ENCODE data around the gene SAP30. TPM values are rescaled to one million over a fixed set of nuclear protein-coding genes. Genes with fewer than 3 reads are reported as not detected.

The SAP30 gene
- total RNA-seq, 1 donor = 25.3 TPM

GRCh38 chr4:173330590-173330989, 40.2 kb upstream of the SAP30 start:
- H3K4me2 ChIP-seq (ENCODE audit: insufficient read depth, low read length) = peak overlapping the region; percentile 14
- no peak for DNase-seq (ENCODE audit: insufficient read length, low spot score, missing footprints)
- peaks cover 15% of the 10 kb centered on the region for H4K20me1 ChIP-seq (ENCODE audit: insufficient read depth, low read length)
- H3K4me3 ChIP-seq (ENCODE audit: insufficient read depth, low read length) = no peak overlapping the region
- H3K4me1 ChIP-seq (ENCODE audit: insufficient read depth, low read length) = peaks cover 18% of the 10 kb centered on the region
- H3K79me2 ChIP-seq (ENCODE audit: insufficient read depth, low read length) = peaks cover 31% of the 10 kb centered on the region
- TF ChIP-seq CTCF (IDR thresholded peaks at IDR 0.05; ENCODE audit: extremely low read depth, low read depth, low read length) = no peak
- H3K27ac ChIP-seq (ENCODE audit: low read depth, low read length) = no peak overlapping the region
- no peak overlapping the region for H2AFZ ChIP-seq (ENCODE audit: low read length)
- H3K36me3 ChIP-seq (ENCODE audit: insufficient read depth, low read length) = peaks cover 41% of the 10 kb centered on the region
- no peaks in the 10 kb centered on the region for H3K27me3 ChIP-seq (ENCODE audit: insufficient read depth, low read length)
- H3K9me3 ChIP-seq (ENCODE audit: low read depth, low read length) = no peaks in the 10 kb centered on the region

- Histone ChIP-seq H3K27me3 (ENCODE audit: insufficient read depth, low read length) (no peaks in the 10 kb centered on the region), H3K4me3 (ENCODE audit: insufficient read depth, low read length) (peak overlapping the region; percentile 95), H2AFZ (ENCODE audit: low read length) (no peak overlapping the region), H4K20me1 (ENCODE audit: insufficient read depth, low read length) (peaks cover 15% of the 10 kb centered on the region), H3K79me2 (ENCODE audit: insufficient read depth, low read length) (peaks cover 31% of the 10 kb centered on the region), H3K27ac (ENCODE audit: low read depth, low read length) (peak overlapping the region; percentile 28), H3K4me1 (ENCODE audit: insufficient read depth, low read length) (peaks cover 25% of the 10 kb centered on the region), H3K4me2 (ENCODE audit: insufficient read depth, low read length) (peak overlapping the region; percentile 93), H3K36me3 (ENCODE audit: insufficient read depth, low read length) (peaks cover 41% of the 10 kb centered on the region), H3K9me3 (ENCODE audit: low read depth, low read length) (no peaks in the 10 kb centered on the region)
- no peak for TF ChIP-seq CTCF (IDR thresholded peaks at IDR 0.05; ENCODE audit: extremely low read depth, low read depth, low read length)
- DNase-seq (ENCODE audit: insufficient read length, low spot score, missing footprints) = no peak
Measured at GRCh38 chr4:173332021-173332487, 38.7 kb upstream of the SAP30 start.

- Histone ChIP-seq H4K20me1 (ENCODE audit: insufficient read depth, low read length) (peaks cover 15% of the 10 kb centered on the region), H3K9me3 (ENCODE audit: low read depth, low read length) (no peaks in the 10 kb centered on the region), H3K79me2 (ENCODE audit: insufficient read depth, low read length) (peaks cover 31% of the 10 kb centered on the region), H3K4me1 (ENCODE audit: insufficient read depth, low read length) (peaks cover 30% of the 10 kb centered on the region), H3K4me2 (ENCODE audit: insufficient read depth, low read length) (peak overlapping the region; percentile 93), H3K36me3 (ENCODE audit: insufficient read depth, low read length) (peaks cover 41% of the 10 kb centered on the region), H3K27me3 (ENCODE audit: insufficient read depth, low read length) (no peaks in the 10 kb centered on the region), H2AFZ (ENCODE audit: low read length) (no peak overlapping the region), H3K4me3 (ENCODE audit: insufficient read depth, low read length) (peak overlapping the region; percentile 95), H3K27ac (ENCODE audit: low read depth, low read length) (peak overlapping the region; percentile 57)
- no peak for TF ChIP-seq CTCF (IDR thresholded peaks at IDR 0.05; ENCODE audit: extremely low read depth, low read depth, low read length)
- DNase-seq (ENCODE audit: insufficient read length, low spot score, missing footprints) = peak; percentile 78
Measured at GRCh38 chr4:173332963-173333657, 37.6 kb upstream of the SAP30 start.

GRCh38 chr4:173333658-173334084, 37.1 kb upstream of the SAP30 start:
- Histone ChIP-seq H3K4me3 (ENCODE audit: insufficient read depth, low read length) (peak overlapping the region; percentile 95), H3K27me3 (ENCODE audit: insufficient read depth, low read length) (no peaks in the 10 kb centered on the region), H3K27ac (ENCODE audit: low read depth, low read length) (peak overlapping the region; percentile 98), H3K79me2 (ENCODE audit: insufficient read depth, low read length) (peaks cover 31% of the 10 kb centered on the region), H3K36me3 (ENCODE audit: insufficient read depth, low read length) (peaks cover 36% of the 10 kb centered on the region), H3K9me3 (ENCODE audit: low read depth, low read length) (no peaks in the 10 kb centered on the region), H3K4me2 (ENCODE audit: insufficient read depth, low read length) (peak overlapping the region; percentile 93), H4K20me1 (ENCODE audit: insufficient read depth, low read length) (peaks cover 15% of the 10 kb centered on the region), H3K4me1 (ENCODE audit: insufficient read depth, low read length) (peaks cover 30% of the 10 kb centered on the region), H2AFZ (ENCODE audit: low read length) (peak overlapping the region; percentile 83)
- no peak for TF ChIP-seq CTCF (IDR thresholded peaks at IDR 0.05; ENCODE audit: extremely low read depth, low read depth, low read length)
- DNase-seq (ENCODE audit: insufficient read length, low spot score, missing footprints) = peak; percentile 46
